ENCODE results near the gene BOC. TPM values are rescaled to one million over a fixed set of nuclear protein-coding genes. Genes with fewer than 3 reads are reported as not detected.

The BOC gene
- total and polyA plus RNA-seq, 4 donors = 2.9 to 21.9 (median 6.4) TPM

DNA sequence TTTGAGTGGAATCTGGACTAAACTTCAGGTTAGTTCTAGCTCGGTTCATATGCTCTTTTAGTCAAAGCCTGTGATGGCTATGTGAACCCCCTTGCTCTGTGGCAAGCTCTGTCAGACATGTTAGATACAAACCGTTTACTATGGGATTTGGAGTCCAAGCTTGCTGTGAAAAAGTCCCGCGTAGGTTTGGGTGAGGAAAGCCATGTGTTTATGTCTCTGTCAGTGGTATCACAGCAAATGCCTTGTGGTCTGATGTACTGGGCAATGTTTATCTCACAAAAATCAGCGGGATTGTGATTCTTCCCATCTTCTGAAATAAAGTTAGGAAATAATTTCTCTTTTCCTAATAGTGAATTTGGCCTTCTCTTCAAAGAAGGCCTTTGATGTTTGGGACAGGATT, 5.0 kb downstream of the BOC start:
- no peak for DNase-seq
- Histone ChIP-seq H3K4me3 (no peak overlapping the region), H3K9ac (ENCODE audit: insufficient read depth in 1 of 2, low read length in 2 of 2) (no peak overlapping the region), H3K36me3 (ENCODE audit: control insufficient read depth in 4 of 4, insufficient read depth in 4 of 4, low read length in 4 of 4) (peaks cover 0 to 16% (median 7%) of the 10 kb centered on the region in 4 donors), H3K27me3 (ENCODE audit: control insufficient read depth in 3 of 3, insufficient read depth in 3 of 3, low read length in 2 of 3) (peaks cover 0 to 12% (median 2%) of the 10 kb centered on the region in 3 donors), H3K9me3 (ENCODE audit: control insufficient read depth in 4 of 4, insufficient read depth in 3 of 4, low read length in 3 of 4) (peaks cover 0 to 1% (median 0%) of the 10 kb centered on the region in 4 donors), H3K4me1 (ENCODE audit: control insufficient read depth in 5 of 5, insufficient read depth in 5 of 5, low read length in 5 of 5) (peaks cover 0 to 21% (median 0%) of the 10 kb centered on the region in 5 donors), H3K27ac (ENCODE audit: low read depth in 1 of 2, low read length in 1 of 2) (no peak overlapping the region)
- ATAC-seq (ENCODE audit: insufficient read depth, low FRiP score) = no peak
- no peak for TF ChIP-seq CTCF (IDR thresholded peaks at IDR 0.05; ENCODE audit: control extremely low read depth, extremely low read depth)
- WGBS, 2 donors = 89% methylated on average over 5 of the region's 5 CpGs

DNA sequence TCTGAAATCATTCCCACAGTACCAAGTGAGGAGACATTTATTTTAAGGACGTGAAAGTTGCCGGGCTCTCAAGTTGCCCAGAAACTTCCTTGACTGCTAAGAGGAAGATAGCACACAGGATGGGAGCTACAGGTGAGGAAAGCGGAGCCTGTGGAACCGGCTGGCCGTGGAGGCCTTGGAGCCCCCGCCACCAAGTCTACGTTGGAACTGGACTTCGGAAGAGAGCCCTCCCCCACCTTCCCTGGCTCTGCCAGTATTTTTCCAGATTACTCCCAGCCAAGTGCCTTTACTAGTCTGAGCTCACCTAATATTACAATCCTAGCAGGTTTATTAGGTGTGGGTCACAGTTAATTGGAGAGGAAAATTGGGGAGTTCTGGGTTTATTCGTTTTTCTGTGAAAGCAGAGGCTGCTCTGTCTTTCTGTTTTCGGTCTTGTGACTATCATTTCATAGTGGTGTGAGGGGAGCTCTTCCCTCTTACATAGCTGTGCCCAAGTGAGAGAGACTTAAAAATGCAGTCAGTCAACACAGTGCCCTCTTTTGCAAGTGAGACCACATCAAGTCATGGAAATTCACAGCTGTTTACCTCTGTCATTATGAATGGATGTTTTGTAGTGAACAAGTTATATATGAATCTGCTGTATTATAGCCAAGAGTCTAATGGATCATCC, 6.8 kb downstream of the BOC start:
- Histone ChIP-seq H3K4me1 (ENCODE audit: control insufficient read depth in 5 of 5, insufficient read depth in 5 of 5, low read length in 5 of 5) (peaks cover 0 to 22% (median 0%) of the 10 kb centered on the region in 5 donors), H3K9ac (ENCODE audit: insufficient read depth in 1 of 2, low read length in 2 of 2) (no peak overlapping the region), H3K36me3 (ENCODE audit: control insufficient read depth in 4 of 4, insufficient read depth in 4 of 4, low read length in 4 of 4) (peaks cover 0 to 18% (median 8%) of the 10 kb centered on the region in 4 donors), H3K4me3 (no peak overlapping the region), H3K27ac (ENCODE audit: low read depth in 1 of 2, low read length in 1 of 2) (no peak overlapping the region), H3K27me3 (ENCODE audit: control insufficient read depth in 3 of 3, insufficient read depth in 3 of 3, low read length in 2 of 3) (peaks cover 0 to 5% (median 2%) of the 10 kb centered on the region in 3 donors), H3K9me3 (ENCODE audit: control insufficient read depth in 4 of 4, insufficient read depth in 3 of 4, low read length in 3 of 4) (peaks cover 0 to 1% (median 0%) of the 10 kb centered on the region in 4 donors)
- DNase-seq (no peak), ATAC-seq (ENCODE audit: insufficient read depth, low FRiP score) (no peak)
- no peak for TF ChIP-seq CTCF (IDR thresholded peaks at IDR 0.05; ENCODE audit: control extremely low read depth, extremely low read depth)
- WGBS, 2 donors = 75 to 90% methylated on average over 10 of the region's 10 CpGs

- Histone ChIP-seq H3K4me1 (ENCODE audit: control insufficient read depth in 5 of 5, insufficient read depth in 5 of 5, low read length in 5 of 5) (peaks cover 0 to 20% (median 0%) of the 10 kb centered on the region in 5 donors), H3K27me3 (ENCODE audit: control insufficient read depth in 3 of 3, insufficient read depth in 3 of 3, low read length in 2 of 3) (peaks cover 0 to 5% (median 2%) of the 10 kb centered on the region in 3 donors), H3K36me3 (ENCODE audit: control insufficient read depth in 4 of 4, insufficient read depth in 4 of 4, low read length in 4 of 4) (peaks cover 0 to 18% (median 8%) of the 10 kb centered on the region in 4 donors), H3K27ac (ENCODE audit: low read depth in 1 of 2, low read length in 1 of 2) (no peak overlapping the region), H3K4me3 (no peak overlapping the region), H3K9me3 (ENCODE audit: control insufficient read depth in 4 of 4, insufficient read depth in 3 of 4, low read length in 3 of 4) (peaks cover 0 to 1% (median 0%) of the 10 kb centered on the region in 4 donors), H3K9ac (ENCODE audit: insufficient read depth in 1 of 2, low read length in 2 of 2) (no peak overlapping the region)
- 90 to 96% methylated on average over 1 of the region's 1 CpG for WGBS, 2 donors
- ATAC-seq (ENCODE audit: insufficient read depth, low FRiP score) (no peak), DNase-seq (no peak)
- no peak for TF ChIP-seq CTCF (IDR thresholded peaks at IDR 0.05; ENCODE audit: control extremely low read depth, extremely low read depth)
Measured at GRCh38 chr3:113218681-113219045, 7.3 kb downstream of the BOC start.

Data from lung (tissue), 12 donors.